NCI-H69 (cell line): ENCODE measurements around the gene IL1RAPL1.
"Not testable (repeated sequence)": the region's sequence is repeated elsewhere in the genome, so short reads cannot be mapped to it uniquely, and the experiment has no call there.

Experiments used
- DNase-seq: peaks from one replicate; lab custom pipeline; 2025; lab: John Stamatoyannopoulos, UW

The IL1RAPL1 gene

DNA sequence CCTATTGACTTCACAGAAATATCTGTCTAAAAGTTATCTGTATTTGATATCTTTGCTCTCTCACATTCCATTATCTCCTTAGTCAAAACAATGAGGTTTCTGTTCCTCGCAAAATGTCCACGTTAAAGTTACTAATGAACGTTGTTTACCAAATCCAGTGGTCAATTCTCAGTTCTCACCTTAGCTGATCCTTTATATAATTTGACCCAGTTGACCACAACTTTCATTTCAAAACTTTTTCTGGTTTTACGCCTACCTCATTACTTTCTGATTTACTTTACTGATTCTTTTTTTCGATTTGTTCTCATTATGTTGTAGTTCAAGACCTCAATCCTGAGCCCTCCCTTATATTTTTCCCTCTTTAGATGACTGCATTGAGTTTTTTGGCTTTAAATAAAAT lies 186.6 kb downstream of the IL1RAPL1 start:
- no peak for DNase-seq

DNA sequence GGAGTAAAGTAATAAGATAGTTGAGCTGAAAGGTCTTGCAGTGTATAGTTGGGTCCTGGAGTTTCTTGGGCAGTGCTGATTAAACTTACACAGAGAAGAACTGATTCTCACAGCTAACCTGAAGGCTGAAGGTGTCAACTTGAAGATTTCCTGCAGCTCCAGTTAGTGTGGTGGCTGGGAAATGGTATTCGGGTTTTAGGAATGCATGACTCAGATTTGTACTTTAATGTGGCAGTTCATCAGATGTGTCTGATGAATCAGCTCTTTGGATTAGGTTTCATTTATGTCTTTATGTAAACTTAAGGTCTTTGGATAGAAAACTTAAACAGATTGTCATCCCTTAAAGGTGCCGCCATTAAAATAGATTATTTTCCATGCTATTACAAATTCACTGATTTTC lies 200.0 kb downstream of the IL1RAPL1 start:
- DNase-seq, result no peak

DNA sequence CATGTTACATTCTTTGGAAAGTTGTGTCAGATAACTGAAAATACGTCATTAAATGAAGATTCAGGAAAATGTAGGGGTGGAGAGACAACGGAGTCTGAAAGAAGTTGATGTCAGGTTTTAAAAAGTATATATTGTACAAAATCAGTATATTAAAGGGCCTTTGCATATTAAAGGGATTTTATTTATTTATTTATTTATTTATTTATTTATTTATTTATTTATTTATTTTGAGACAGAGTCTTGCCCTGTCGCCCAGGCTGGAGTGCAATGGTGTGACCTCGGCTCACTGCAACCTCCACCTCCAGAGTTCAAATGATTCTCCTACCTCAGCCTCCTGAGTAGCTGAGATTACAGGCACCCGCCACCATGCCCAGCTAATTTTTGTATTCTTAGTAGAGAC lies 213.4 kb downstream of the IL1RAPL1 start:
- DNase-seq, result not testable (repeated sequence)

DNA sequence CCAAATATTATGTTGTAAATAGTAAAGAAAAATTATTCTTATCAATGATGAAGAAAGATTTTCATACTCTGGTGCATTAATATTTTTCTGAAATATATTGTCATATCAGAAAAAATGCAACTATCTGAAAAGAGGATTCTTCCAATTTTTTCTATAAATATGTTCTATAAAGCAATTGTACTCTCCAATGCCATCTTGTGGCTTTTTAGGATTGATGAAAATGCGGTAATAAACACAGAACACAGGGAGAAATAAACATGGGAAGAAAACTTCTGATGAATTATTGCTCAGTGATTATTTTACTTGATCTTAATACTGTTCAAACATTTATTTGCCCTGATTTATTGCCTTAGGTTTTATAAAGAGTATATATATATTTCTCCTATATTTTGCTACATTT lies 215.4 kb downstream of the IL1RAPL1 start:
- peak; percentile 4 for DNase-seq

DNA sequence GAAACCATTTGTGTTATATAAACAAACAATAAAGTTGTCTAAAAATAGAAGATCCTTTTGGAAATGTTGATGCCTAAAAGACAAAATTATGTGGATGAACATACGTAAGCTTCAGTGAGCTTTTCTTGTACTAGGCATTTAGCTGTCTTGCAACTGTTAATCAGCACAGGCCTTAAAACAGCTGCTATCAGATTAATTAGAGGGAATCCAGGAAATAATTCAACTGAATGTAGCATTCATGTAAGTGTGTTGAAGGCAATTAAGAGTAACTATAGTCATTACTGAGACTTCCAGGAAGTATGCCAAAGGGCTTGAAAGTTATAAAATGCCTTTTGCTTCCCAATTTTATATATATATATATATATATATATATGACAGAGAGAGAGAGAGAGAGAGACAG lies 248.7 kb downstream of the IL1RAPL1 start:
- DNase-seq, result peak; percentile 56

DNA sequence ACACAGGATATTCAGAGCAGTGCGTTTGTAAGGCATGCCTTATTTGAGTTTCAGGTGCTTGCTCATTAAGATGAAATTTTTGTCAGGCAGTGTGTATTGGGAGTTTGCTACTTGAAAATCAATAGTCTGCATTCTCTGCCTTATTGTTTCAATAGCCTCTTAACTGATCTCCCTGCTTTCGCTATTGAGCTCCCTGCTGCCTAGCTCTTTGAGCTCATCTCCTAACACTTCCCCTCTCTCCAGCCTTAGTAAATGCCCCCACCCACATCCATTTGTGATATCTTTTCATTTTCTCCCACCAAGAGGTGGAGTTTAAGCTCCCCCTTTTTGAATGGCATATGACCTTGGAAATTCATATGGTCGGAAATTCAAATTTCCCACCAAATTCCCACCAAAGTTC lies 256.6 kb downstream of the IL1RAPL1 start:
- DNase-seq, result no peak

DNA sequence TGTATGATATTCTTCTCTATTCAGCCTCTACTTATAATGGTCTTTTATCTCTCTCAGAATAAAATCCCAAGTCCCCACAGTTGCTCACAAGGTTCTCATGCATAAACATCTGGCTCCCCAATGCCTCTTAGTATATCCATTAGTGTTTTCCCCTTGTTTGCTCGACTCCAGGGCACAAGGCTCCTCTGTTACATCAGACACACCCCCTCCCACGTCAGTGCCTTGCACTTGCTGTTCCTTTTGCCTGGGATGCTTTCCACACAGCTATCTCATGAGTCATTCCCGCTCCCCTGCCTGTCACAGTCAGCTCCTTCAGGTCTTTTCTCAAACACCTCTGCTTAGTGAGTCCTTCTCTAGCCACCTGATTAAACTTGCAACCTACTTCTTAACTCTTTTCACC lies 260.2 kb downstream of the IL1RAPL1 start:
- DNase-seq, result no peak

DNA sequence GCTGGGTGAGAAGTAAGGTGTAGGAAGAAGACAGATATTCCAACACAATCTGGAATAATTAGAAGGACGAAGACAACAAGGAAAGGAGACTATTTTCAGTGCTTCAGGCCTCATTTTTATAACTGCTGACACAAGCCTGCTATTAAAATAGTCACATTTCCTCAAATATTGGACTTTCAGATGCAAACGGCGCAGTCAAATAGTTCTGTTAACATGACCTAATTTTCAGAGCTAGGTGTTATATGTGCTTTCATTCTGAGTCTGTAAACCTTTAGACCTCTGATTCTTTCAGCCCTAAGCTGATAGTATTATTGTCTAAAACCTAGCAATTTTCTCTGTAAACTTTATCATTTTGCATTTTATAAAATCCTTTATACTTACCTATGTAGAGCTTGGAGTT lies 261.5 kb downstream of the IL1RAPL1 start:
- no peak for DNase-seq

DNA sequence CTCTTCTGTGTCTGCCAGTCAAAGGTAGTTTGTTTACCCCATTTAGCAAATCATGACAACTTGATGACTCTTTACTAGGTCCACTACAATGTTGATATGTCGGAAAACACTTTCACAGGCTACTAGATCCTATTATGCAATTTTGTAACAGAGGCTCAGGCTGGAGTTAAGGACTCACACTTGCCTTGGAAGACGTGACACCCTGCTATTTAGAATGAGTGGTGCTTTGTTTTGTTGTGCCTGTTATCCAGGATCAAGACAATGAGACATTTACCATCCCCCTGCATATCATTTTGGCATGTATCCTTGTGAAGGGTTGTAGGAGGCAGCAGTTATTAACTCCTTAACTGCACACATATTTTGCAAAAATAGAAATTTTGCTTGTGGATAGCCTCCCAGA lies 263.7 kb downstream of the IL1RAPL1 start:
- DNase-seq, result no peak

DNA sequence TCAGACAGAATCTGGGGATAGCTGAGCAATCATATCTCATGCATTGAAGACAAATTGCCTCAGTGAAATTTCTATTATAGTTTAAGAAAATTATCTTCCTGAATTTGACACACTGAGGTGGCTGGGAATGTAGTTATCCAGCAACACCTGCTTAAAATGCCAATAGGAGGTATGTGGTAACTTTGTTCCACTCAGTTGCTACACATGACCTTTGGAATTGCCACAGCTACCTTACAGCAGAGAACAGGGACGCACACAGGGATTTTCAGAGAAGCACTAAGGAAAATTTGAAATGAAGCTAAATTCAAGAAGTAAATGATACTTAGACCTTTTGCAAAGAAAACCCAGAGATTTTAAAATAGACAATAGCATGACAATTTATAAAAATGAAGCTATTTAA lies 264.6 kb downstream of the IL1RAPL1 start:
- DNase-seq, result no peak

DNA sequence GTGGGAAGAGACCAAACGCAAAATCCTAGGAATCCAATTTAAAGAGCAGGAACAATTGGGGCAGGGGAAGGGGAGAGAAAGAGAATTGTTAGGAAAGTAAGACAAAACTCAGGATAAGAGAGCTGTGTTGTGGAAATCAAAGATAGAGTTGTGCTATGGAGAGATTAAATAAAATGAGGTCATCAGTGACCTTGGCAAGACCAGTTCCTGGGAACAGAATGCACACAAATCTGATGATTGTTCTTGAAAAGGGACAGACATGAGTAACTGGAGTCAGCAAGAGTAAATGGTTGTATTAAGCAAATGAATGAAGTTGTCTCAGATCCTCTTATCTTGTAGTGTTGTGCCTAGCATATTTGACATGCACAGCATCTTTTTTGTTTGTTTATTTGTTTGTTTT lies 267.4 kb downstream of the IL1RAPL1 start:
- no peak for DNase-seq

DNA sequence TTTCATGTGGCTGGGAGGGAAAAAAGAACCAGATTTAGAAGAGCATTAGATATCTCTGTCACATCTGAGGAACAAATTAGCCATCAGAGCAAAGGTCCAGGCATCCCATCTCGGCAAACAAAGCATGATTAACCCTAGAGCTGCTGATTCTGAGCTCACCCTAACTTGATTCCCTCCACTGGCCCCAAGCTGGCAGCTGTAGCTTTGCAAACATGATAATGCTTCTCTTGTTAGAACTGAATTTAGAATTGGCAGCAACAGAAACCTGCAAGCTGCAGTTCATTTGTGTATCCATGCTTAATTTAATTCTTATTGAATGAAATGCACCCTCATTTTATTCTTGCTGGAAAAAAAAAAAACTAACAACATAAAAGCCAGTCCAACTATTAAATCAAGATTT lies 289.2 kb downstream of the IL1RAPL1 start:
- no peak for DNase-seq

DNA sequence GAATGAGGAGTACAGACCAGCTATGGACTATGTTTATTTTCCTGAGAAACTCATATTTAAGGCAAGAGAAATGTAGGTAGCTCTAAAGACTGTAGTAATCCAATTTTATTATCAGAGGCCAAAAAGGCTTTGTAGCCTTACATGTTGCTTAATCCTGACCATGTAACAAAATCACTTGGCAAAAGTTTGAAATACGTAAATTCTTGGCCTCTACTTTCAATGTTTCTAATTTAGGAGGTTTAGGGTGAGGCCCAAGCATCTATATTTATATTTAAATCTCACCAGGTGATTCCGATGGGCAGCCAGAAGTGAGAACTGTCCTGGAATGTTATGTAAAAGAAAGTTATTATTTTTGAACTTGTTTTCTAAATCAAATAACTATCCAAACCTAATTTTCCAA lies 289.7 kb downstream of the IL1RAPL1 start:
- no peak for DNase-seq

DNA sequence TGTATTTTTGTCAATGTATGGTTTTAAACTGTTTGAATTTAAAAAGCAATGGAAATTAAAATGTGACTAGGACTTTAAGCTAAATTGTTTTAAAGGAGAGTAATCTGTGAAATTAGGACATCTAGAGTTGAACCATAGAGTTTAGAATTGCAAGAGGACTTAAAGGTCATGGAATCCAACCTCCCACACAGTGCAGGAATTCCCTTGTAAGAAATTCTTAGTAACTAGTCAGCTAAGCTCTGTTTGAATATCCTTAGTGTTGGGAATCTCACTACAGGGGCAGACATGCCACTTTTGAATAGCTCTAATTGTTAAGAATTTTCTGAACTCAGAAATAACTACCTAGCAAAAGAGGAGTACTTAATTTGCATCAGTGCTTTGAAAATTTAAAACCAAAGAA lies 292.9 kb downstream of the IL1RAPL1 start:
- no peak for DNase-seq

DNA sequence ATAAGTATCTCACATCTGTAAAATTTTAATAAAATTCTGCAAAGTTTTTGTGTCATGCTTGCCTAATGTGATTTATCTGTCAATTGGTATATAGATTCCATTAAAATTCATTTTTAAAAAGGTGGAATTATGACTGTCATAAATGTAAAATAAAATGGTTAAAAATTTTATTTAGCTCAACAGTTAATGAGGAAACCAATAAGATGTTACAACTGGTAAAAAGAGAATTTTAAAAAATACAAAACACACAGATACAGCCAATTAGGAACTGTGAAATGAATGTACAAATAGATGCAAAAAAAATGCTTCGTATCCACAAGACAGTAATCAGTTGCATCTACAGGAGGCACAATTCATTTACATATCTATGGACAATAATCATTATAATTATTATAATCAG lies 297.6 kb downstream of the IL1RAPL1 start:
- DNase-seq, result no peak

DNA sequence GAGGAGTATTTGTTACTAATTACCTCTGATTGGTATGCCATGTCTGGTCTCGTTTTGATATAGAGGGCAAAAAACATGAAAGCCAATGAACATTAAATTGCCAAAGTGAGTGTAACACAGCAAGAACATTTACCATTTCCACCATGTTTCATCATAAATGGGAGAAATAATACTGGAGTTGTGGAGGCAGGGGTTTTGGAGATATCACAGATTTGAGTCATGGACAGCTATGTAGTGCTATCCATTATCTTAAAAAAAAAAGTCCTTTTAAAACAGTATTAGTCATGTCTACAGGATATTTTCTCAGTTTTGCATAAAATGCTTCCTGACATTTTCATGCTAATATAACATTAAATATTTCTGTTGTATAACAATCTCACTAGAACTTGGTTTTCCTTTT lies 301.2 kb downstream of the IL1RAPL1 start:
- no peak for DNase-seq

DNA sequence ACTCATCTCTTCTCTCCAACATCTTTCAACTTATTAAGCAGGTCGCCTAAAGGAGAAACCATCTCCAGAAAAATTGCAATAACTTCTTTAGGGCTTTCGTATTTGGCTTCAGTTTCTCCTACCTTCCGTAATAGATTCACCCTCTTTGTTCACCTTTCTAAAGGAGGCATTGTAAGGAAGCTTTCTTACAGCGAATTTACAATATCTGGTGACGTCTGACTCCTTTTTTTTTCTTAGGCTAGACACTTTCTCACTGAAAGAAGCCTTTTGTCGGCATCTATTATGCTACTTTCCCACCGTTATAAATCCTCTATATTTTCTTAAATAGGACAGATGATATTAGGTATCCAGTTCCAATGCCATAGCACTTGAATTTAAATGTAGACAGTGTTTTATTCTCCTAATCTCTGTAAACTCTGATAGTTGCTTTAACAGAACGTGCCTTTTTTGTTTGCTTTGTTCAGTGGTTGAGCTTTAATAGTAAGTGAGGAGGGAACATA lies 302.4 kb downstream of the IL1RAPL1 start:
- no peak for DNase-seq

DNA sequence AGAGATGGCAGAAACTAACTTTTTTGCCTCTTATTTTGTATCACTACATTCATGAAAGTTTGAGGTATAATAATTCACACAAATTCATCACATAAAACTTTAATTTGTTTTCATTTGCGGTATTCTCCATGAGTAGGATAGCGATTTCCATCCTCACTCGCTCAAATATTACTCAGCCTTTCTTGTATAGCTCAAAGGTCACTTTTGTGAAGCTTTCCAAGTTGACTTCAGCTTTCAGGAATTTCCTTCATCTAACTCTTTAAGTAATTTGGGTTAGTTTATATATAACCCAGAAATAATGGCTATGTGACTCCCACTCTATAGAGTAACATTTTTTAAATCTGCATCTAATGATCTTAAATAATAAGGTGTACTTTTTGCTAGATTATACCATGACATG lies 314.4 kb downstream of the IL1RAPL1 start:
- no peak for DNase-seq

DNA sequence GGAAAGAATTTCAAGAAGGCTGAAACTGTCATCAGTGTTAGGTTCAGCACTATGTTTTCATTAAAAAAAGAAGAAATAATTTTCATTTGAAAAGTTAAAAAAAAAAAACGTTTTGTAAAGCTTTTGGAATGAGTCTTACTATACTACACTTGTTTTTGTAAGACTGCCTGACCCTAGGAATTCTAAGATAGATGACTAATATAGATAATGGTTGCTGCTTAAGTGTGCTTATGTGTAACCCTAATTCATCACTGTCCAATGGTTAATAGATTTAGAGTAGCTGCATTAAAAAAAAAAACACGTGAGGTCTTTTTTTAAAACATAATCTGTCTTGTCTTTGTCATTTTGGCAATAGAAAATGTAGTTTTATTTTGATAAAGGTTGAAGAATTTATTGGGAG lies 323.2 kb downstream of the IL1RAPL1 start:
- DNase-seq, result no peak

DNA sequence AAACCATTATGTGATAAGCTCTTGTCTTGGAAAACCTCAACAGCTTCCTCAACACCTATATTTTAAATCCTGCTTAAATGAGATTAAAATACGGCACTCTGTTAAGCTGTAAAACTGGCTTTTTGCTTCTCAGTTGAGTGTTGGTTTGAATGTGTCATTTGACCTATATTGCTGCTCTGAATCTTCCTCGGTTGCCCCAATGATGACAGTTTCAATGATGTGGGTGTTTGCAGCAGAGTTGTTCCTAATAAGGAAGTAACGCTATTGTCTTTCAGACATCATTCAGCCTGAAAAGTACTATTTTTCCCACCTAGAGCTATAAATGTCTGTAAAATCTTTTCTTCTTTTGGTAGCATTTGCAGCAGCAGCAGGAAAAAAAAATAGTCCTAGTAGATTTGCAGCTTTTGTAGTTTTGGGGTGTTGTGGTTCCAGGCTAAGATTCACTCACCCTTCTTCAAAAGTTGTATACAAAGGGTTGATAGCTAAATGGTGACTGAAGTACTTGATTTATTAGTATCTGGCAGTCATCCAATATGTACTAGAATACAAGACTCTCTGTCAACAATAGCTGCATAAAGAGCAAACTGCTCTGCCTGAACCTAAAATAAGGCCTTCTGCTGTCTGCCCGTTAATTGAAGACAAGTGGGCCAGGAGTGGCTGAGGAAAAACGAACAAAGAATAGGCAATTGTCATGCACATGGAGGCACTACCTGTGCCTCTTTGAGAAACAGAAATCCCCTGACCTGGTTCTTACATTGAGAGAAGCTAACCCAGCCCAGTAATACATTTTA lies 333.1 kb downstream of the IL1RAPL1 start:
- peak; percentile 95 for DNase-seq

DNA sequence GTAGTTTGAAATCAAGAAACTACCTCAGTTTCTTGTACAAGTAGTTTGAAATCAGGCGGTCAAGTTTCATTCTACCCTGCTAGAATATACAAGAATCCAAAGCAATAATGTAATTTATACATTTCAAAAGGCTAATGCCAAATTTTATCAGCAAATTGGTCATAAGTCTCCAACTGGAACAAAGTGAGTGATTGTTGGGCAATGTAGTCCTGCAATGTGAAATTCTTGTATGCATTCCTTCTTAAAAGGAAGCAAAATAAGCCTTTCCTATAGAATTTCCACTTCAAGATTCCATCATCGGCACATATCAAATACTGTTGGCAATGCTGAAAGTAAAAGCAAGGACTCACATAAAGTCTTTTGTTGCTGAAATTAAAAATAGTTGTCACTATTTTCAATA lies 334.9 kb downstream of the IL1RAPL1 start:
- no peak for DNase-seq

DNA sequence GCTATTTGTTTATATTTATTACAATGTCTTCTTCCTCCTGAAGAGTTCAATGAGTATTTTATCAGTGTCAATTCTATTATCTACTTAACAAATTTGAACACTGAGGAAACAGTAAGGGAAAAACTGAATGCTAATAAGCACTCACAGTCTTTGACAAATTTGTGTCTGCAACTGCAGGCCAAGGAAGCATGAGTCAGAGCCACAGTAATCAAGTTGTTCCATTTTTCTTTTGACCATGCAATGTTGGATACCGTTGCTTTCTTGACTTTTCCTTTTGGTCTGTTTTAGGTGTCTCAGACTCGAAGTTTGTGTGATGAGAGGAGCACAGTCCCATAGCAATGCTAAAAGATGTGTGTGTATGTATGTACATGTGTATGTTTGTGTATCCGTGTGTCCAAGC lies 359.6 kb downstream of the IL1RAPL1 start:
- DNase-seq, result no peak

DNA sequence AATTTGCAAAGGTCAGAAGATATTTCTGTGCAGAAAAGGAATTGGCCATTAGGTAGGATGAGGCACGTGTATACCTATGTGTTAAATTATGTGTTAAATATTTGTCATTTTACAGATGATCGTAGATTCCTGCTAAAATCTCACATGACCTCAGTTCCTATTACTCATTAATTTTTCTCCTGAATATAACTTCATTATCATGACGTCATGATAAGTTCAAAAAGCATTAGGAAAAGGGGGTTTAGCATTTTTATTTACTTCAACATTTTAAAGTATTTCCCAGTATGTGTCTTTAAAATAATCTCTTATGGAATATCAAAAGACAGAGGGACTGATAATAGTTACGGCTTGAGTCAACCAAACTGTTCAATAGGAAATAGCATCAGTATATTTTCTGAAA lies 372.8 kb downstream of the IL1RAPL1 start:
- DNase-seq, result no peak

DNA sequence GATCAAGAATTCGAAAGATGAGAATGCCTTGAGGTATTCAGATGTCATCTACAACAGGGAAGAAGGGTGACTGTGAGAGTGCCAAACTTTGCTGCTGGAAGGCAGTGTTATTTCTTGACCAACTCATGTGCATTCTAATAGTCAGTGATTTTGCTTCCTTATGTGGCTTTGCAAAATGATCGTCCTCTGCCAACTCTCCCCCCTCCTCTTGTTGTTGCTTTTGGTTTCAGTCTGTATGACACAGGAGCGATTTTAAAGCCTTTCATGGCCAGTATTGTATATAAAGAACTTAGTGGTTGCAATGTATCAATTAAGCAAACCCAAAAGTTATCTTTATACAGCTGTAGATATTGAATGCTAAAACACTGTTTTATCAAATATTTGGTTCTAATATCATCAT lies 379.1 kb downstream of the IL1RAPL1 start:
- DNase-seq, result no peak
